ENCODE measurements around the gene ABCG8. TPM values are rescaled to one million over a fixed set of nuclear protein-coding genes. Genes with fewer than 3 reads are reported as not detected.
"Not testable (repeated sequence)": the region's sequence is repeated elsewhere in the genome, so short reads cannot be mapped to it uniquely, and the experiment has no call there.

ABCG8 gene
- total and polyA plus RNA-seq, 4 donors = 1.9 TPM; not detected in 3

DNA sequence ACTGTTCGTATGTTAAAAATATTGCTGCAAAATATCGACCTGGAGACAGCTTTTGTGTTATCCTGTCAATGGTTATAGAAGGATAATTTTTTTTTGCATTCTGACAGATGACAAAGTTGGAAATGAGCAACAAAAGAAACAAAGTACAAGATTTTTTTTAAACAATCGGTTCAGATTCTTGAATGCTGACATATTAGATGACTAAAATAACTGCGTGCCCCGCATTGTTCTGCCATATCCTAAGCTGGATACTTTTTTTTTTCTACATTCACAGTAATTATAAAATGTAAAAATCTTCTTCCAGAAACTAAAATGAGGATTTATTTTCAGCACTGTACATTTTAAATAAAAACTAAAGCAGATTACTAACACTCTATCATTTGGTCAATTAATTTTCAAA lies 67.1 kb downstream of the ABCG8 start:
- intact Hi-C loops (cut with DNase I) = loop anchor here in 1 of 2 donors (10.0 kb wide), 1 partner anchor 1429 kb away; no protein-coding TSS in a partner anchor
- no peaks in the 10 kb centered on the region for H3K27me3 ChIP-seq (ENCODE audit: control insufficient read depth in 1 of 2, insufficient read depth in 2 of 2, low read length in 1 of 2)
- no peak for DNase-seq

DNA sequence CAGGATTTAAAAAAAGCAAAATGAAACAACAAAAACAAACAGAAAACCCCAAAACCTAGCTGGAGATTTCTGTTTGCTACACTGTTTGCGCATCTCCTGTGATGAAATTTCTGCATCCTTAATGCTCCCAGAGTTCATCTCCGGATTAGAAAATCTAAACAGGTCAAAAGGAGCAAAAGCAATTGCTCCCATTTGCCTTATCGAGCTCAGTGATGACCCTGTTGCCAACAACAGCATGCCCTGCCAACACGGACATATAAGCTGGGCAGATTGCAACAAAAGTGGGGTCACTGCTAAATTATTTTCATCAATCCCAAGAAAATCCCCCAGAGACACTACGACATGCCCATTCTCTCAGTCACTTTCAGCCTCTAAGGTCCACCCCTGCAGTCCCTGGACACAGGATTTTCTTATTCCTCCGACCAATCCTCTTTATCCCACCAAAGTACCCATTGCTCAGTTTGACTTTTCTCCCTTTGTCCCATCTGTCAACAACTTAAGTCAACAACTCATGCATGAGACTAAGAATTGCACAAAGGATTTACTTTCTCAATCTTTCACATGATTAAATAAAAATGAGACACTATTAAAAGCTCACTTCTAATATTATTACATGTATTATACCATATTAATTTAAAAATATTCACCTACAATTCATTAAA lies 67.8 kb downstream of the ABCG8 start:
- Histone ChIP-seq H3K4me1 (ENCODE audit: control insufficient read depth in 1 of 2, insufficient read depth in 2 of 2, low read length in 2 of 2) (no peaks in the 10 kb centered on the region), H3K9me3 (ENCODE audit: control insufficient read depth, low read length) (no peaks in the 10 kb centered on the region), H3K27me3 (ENCODE audit: control insufficient read depth in 1 of 2, insufficient read depth in 2 of 2, low read length in 1 of 2) (no peaks in the 10 kb centered on the region), H3K27ac (ENCODE audit: low read depth in 1 of 2, low read length in 2 of 2) (no peak overlapping the region), H3K4me3 (ENCODE audit: low read length in 2 of 2) (no peak overlapping the region), H3K36me3 (ENCODE audit: control insufficient read depth in 1 of 2, insufficient read depth in 2 of 2, low read length in 1 of 2) (peaks cover 2 to 6% of the 10 kb centered on the region in 2 donors)
- DNase-seq = no peak
- intact Hi-C loops (cut with DNase I) = loop anchor here in 1 of 2 donors (10.0 kb wide), 1 partner anchor 1428 kb away; no protein-coding TSS in a partner anchor
- 78 to 81% methylated on average over 6 of the region's 6 CpGs for WGBS, 2 donors
- no peak for ATAC-seq (ENCODE audit: low FRiP score)

More for the DNA sequence above, 67.1 kb downstream of the ABCG8 start:
- Histone ChIP-seq H3K36me3 (ENCODE audit: control insufficient read depth in 1 of 2, insufficient read depth in 2 of 2, low read length in 1 of 2) (peaks cover 2 to 6% of the 10 kb centered on the region in 2 donors), H3K4me3 (ENCODE audit: low read length in 2 of 2) (no peak overlapping the region), H3K4me1 (ENCODE audit: control insufficient read depth in 1 of 2, insufficient read depth in 2 of 2, low read length in 2 of 2) (no peaks in the 10 kb centered on the region), H3K27ac (ENCODE audit: low read depth in 1 of 2, low read length in 2 of 2) (no peak overlapping the region), H3K9me3 (ENCODE audit: control insufficient read depth, low read length) (no peaks in the 10 kb centered on the region)
- no peak for ATAC-seq (ENCODE audit: low FRiP score)
- 51 to 58% methylated on average over 5 of the region's 5 CpGs for whole genome bisulfite sequencing, 2 donors

DNA sequence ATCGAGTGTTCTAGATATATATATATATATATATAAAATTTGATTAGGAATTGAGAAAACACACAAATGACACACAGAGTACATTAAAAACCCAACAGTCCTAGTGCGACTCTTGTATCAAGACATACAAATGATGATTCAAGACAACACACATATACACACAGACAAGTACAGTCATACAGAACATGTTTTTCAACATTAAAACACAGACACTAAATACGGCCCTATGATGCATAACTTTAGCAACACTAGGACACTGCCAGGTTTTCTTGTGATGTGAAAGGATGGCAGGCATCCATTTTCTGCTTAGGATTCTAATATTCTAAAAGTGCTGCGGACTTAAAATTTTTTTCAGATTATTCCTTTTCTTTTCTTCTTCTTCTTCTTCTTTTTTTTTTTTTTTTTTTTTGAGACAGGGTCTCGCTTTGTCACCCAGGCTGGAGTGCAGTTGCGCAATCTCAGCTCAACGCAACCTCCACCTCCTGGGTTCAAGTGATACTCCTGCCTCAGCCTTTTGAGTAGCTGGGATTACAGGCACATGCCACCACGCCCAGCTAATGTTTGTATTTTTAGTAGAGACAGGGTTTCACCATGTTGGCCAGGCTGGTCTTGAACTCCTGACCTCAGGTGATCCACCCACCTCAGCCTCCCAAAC lies 72.5 kb downstream of the ABCG8 start:
- H3K27me3 ChIP-seq (ENCODE audit: control insufficient read depth in 1 of 2, insufficient read depth in 2 of 2, low read length in 1 of 2); H3K27ac ChIP-seq (ENCODE audit: low read depth in 1 of 2, low read length in 2 of 2); H3K36me3 ChIP-seq (ENCODE audit: control insufficient read depth in 1 of 2, insufficient read depth in 2 of 2, low read length in 1 of 2); H3K4me3 ChIP-seq (ENCODE audit: low read length in 2 of 2); H3K9me3 ChIP-seq (ENCODE audit: control insufficient read depth, low read length); intact Hi-C loops (cut with DNase I); ATAC-seq (ENCODE audit: low FRiP score); H3K4me1 ChIP-seq (ENCODE audit: control insufficient read depth in 1 of 2, insufficient read depth in 2 of 2, low read length in 2 of 2); DNase-seq: not testable (repeated sequence)
- 90 to 96% methylated on average over 8 of the region's 8 CpGs for WGBS, 2 donors

DNA sequence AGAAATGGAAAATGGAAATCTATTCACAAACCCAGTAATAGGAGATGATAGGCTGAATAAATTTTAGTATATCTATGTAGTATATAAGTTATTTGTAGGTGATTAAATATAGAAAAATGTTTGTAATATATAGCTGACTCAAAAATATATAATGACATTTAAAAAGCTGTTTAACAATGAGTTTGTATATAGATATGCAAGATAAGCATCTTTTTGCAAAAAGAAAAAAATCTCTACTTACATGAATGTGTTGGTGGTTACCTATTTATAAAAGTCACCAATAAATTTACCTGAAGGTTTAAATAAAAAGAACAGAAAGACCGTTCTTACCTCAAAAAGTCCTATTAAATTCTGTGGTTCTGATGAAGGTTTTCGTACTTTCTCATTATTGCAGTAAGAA lies 85.7 kb downstream of the ABCG8 start:
- H3K4me1 ChIP-seq (ENCODE audit: control insufficient read depth in 1 of 2, insufficient read depth in 2 of 2, low read length in 2 of 2) = no peaks in the 10 kb centered on the region
- intact Hi-C loops (cut with DNase I) = no loop called here
- no peaks in the 10 kb centered on the region for H3K27me3 ChIP-seq (ENCODE audit: control insufficient read depth in 1 of 2, insufficient read depth in 2 of 2, low read length in 1 of 2)
- H3K36me3 ChIP-seq (ENCODE audit: control insufficient read depth in 1 of 2, insufficient read depth in 2 of 2, low read length in 1 of 2) = peaks cover 0 to 4% of the 10 kb centered on the region in 2 donors
- H3K27ac ChIP-seq (ENCODE audit: low read depth in 1 of 2, low read length in 2 of 2) = no peak overlapping the region
- H3K4me3 ChIP-seq (ENCODE audit: low read length in 2 of 2) = no peak overlapping the region
- H3K9me3 ChIP-seq (ENCODE audit: control insufficient read depth, low read length) = no peaks in the 10 kb centered on the region
- 96% methylated on average over 2 of the region's 2 CpGs for WGBS, 2 donors
- DNase-seq = no peak
- no peak for ATAC-seq (ENCODE audit: low FRiP score)

DNA sequence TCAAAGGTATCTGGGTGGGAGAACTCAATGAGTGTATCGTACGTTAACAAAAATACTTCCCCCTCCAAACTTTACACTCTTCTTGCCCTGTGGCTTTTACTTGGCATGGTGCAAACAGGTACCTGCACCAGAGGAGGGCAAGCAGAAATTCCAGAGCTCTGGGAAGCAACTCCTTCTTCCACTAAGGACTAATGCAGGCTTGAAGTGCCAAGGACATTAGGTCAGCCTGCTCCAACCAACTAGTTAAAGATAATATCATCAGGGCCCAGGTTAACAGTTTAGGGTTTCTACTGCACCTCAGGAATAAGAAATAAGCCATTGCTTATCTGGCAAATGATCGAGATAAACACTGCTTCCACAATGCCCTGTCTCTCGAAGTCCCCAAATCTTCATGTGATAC lies 86.7 kb downstream of the ABCG8 start:
- H3K27ac ChIP-seq (ENCODE audit: low read depth in 1 of 2, low read length in 2 of 2) = no peak overlapping the region
- peaks cover 0 to 4% of the 10 kb centered on the region in 2 donors for H3K36me3 ChIP-seq (ENCODE audit: control insufficient read depth in 1 of 2, insufficient read depth in 2 of 2, low read length in 1 of 2)
- DNase-seq (no peak), ATAC-seq (ENCODE audit: low FRiP score) (no peak)
- WGBS, 2 donors = 91 to 93% methylated on average over 4 of the region's 4 CpGs
- no peaks in the 10 kb centered on the region for H3K4me1 ChIP-seq (ENCODE audit: control insufficient read depth in 1 of 2, insufficient read depth in 2 of 2, low read length in 2 of 2)
- intact Hi-C loops (cut with DNase I) = no loop called here
- H3K27me3 ChIP-seq (ENCODE audit: control insufficient read depth in 1 of 2, insufficient read depth in 2 of 2, low read length in 1 of 2) = no peaks in the 10 kb centered on the region
- H3K4me3 ChIP-seq (ENCODE audit: low read length in 2 of 2) = no peak overlapping the region
- H3K9me3 ChIP-seq (ENCODE audit: control insufficient read depth, low read length) = no peaks in the 10 kb centered on the region

DNA sequence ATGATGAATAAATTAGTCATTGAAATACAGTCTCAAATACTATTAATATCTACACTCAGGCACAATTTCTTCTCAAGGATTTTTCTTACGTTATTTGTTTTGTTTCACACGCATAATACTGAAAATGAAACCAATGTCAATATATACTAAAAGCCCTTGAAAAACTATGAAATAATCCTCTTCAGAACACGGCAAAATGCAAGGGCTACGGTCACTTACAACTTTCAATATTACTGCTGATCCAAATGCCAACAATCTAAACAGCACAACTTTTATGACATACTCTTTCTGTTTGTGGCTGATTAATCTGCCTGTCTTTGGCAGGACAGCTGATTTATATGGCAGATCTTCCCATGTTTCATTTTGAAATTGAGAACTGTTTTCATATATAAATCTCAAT lies 88.7 kb downstream of the ABCG8 start:
- Histone ChIP-seq H3K4me3 (ENCODE audit: low read length in 2 of 2) (no peak overlapping the region), H3K36me3 (ENCODE audit: control insufficient read depth in 1 of 2, insufficient read depth in 2 of 2, low read length in 1 of 2) (peaks cover 0 to 4% of the 10 kb centered on the region in 2 donors), H3K27ac (ENCODE audit: low read depth in 1 of 2, low read length in 2 of 2) (no peak overlapping the region), H3K9me3 (ENCODE audit: control insufficient read depth, low read length) (no peaks in the 10 kb centered on the region), H3K4me1 (ENCODE audit: control insufficient read depth in 1 of 2, insufficient read depth in 2 of 2, low read length in 2 of 2) (no peaks in the 10 kb centered on the region), H3K27me3 (ENCODE audit: control insufficient read depth in 1 of 2, insufficient read depth in 2 of 2, low read length in 1 of 2) (no peaks in the 10 kb centered on the region)
- DNase-seq (no peak), ATAC-seq (ENCODE audit: low FRiP score) (no peak)
- intact Hi-C loops (cut with DNase I) = no loop called here
- WGBS, 2 donors = 90% methylated on average over 4 of the region's 4 CpGs

DNA sequence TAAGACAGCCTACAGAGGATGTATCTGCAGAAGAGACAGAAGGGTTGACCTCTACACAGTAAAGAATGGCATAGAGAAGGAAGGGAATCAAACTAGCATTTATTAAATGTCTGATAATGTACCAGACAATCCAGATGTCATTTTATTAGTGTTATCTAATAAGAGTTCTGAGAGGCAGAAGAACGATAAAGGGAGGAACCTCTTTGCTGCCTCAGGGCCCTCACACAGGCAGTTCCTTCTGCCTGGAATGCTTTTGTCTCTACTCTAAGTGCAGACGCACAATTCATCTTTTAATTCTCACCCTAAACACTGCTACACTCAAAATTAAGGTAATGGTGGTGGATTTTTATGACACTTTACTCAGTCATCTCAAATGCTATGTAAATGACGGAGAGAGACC lies 92.5 kb downstream of the ABCG8 start:
- Histone ChIP-seq H3K9me3 (ENCODE audit: control insufficient read depth, low read length) (no peaks in the 10 kb centered on the region), H3K4me3 (ENCODE audit: low read length in 2 of 2) (no peak overlapping the region), H3K27me3 (ENCODE audit: control insufficient read depth in 1 of 2, insufficient read depth in 2 of 2, low read length in 1 of 2) (no peaks in the 10 kb centered on the region), H3K36me3 (ENCODE audit: control insufficient read depth in 1 of 2, insufficient read depth in 2 of 2, low read length in 1 of 2) (no peaks in the 10 kb centered on the region), H3K4me1 (ENCODE audit: control insufficient read depth in 1 of 2, insufficient read depth in 2 of 2, low read length in 2 of 2) (no peaks in the 10 kb centered on the region), H3K27ac (ENCODE audit: low read depth in 1 of 2, low read length in 2 of 2) (no peak overlapping the region)
- intact Hi-C loops (cut with DNase I) = no loop called here
- ATAC-seq (ENCODE audit: low FRiP score) = no peak
- DNase-seq = no peak
- WGBS, 2 donors = 95 to 98% methylated on average over 3 of the region's 3 CpGs

Data from aorta (tissue), 5 donors.